Measurements from ENCODE around the gene TMEM121B.

Gene TMEM121B

GRCh38 chr22:17072877-17073276 is 48.3 kb downstream of the TMEM121B start:
- DNase-seq (ENCODE audit: low read depth in 1 of 2, low spot score in 1 of 2), result no peak
- in situ Hi-C loops (cut with HindIII; ENCODE audit: low pct_unique_long_range_greater_than_20kb, low sequenced_read_pairs), result no loop called here
- TF ChIP-seq JUND (IDR thresholded peaks at IDR 0.05; ENCODE audit: low read depth), result no peak
